CD14-positive monocyte (primary cell): Measurements from ENCODE around the gene PTPRE. TPM values are rescaled to one million over a fixed set of nuclear protein-coding genes. Genes with fewer than 3 reads are reported as not detected.

Experiments
- DNase-seq, 3 donors: peaks; one replicate each; pipeline ENCODE4 v3.0.0-alpha.2; 2011 to 2022
- H2AFZ ChIP-seq: 2 replicates; pipeline ENCODE4 v1.6.0; 2012; ENCODE audit warnings: mild to moderate bottlenecking, low read depth, low read length, inconsistent platforms; ENCODE audit not compliant: insufficient read depth, poor library complexity, severe bottlenecking
- H3K27ac ChIP-seq, 2 donors: 1 replicate in 1 of 2; 2 replicates in 1 of 2; pipeline ENCODE4 v1.5.1; 2012 to 2013; ENCODE audit warnings: low read length in 2 of 2, control low read depth in 1 of 2, inconsistent platforms in 1 of 2, low read depth in 1 of 2, mild to moderate bottlenecking in 1 of 2
- H3K27me3 ChIP-seq, 2 donors: one replicate each; pipeline versions ENCODE4 v1.6.0 to v1.6.1; 2011 to 2013; ENCODE audit warnings: low read length in 2 of 2; ENCODE audit not compliant: control insufficient read depth in 2 of 2, insufficient read depth in 2 of 2
- H3K36me3 ChIP-seq, 2 donors: replicated peaks in 1 of 2; 1 replicate in 1 of 2; 2 replicates in 1 of 2; pipeline versions ENCODE4 v1.5.1 to v1.6.1; 2012 to 2013; ENCODE audit warnings: low read length in 2 of 2, control low read depth in 1 of 2, inconsistent platforms in 1 of 2, mild to moderate bottlenecking in 1 of 2; ENCODE audit not compliant: insufficient read depth in 2 of 2, control insufficient read depth in 1 of 2
- H3K4me1 ChIP-seq, 2 donors: 1 replicate in 1 of 2; 2 replicates in 1 of 2; pipeline versions ENCODE4 v1.5.1 to v1.6.1; 2012 to 2013; ENCODE audit warnings: low read length in 2 of 2, control low read depth in 1 of 2, inconsistent platforms in 1 of 2, mild to moderate bottlenecking in 1 of 2, moderate library complexity in 1 of 2; ENCODE audit not compliant: insufficient read depth in 2 of 2, control insufficient read depth in 1 of 2
- H3K4me2 ChIP-seq: replicated peaks from 2 replicates; pipeline ENCODE3; 2012; ENCODE audit warnings: low read length, moderate library complexity, mild to moderate bottlenecking; ENCODE audit not compliant: poor library complexity, severe bottlenecking; ENCODE audit errors: extremely low read depth
- H3K4me3 ChIP-seq, 3 experiments: fragments of 200-600 bp in 1 of 3; sonication (generic) in 1 of 3; replicated peaks in 1 of 3; 1 replicate in 2 of 3; 2 replicates in 1 of 3; pipeline ENCODE4 v1.5.1; 2011 to 2013; ENCODE audit warnings: low read length in 3 of 3, mild to moderate bottlenecking in 3 of 3, control low read depth in 2 of 3, low read depth in 2 of 3, inconsistent platforms in 1 of 3, moderate library complexity in 1 of 3
- H3K79me2 ChIP-seq: 2 replicates; pipeline ENCODE4 v1.6.0; 2012; ENCODE audit warnings: mild to moderate bottlenecking, control low read depth, inconsistent platforms, low read length, moderate library complexity; ENCODE audit not compliant: insufficient read depth
- H3K9ac ChIP-seq: 2 replicates; pipeline ENCODE4 v1.6.0; 2017; ENCODE audit warnings: low read length, mild to moderate bottlenecking; ENCODE audit not compliant: insufficient read depth, poor library complexity, severe bottlenecking
- H3K9me3 ChIP-seq, 2 donors: replicated peaks in 1 of 2; 1 replicate in 1 of 2; 2 replicates in 1 of 2; pipeline versions ENCODE4 v1.5.1 to v1.6.1; 2012 to 2013; ENCODE audit warnings: low read length in 2 of 2, control low read depth in 1 of 2; ENCODE audit not compliant: control insufficient read depth in 1 of 2, insufficient read depth in 1 of 2
- H4K20me1 ChIP-seq: 2 replicates; pipeline ENCODE4 v1.6.0; 2012; ENCODE audit warnings: mild to moderate bottlenecking, low read length, control low read depth, moderate library complexity; ENCODE audit not compliant: insufficient read depth
- H3K27ac Mint-ChIP-seq, 7 donors: one replicate each; pipeline ENCODE4 v1.8.0; 2020; ENCODE audit warnings: mild to moderate bottlenecking in 7 of 7, mixed read lengths in 7 of 7, moderate library complexity in 6 of 7, inconsistent platforms in 2 of 7
- H3K27me3 Mint-ChIP-seq, 3 donors: one replicate each; pipeline ENCODE4 v1.8.0; 2021 to 2022; ENCODE audit warnings: low read depth in 3 of 3, mild to moderate bottlenecking in 3 of 3, mixed read lengths in 3 of 3, moderate library complexity in 3 of 3, inconsistent platforms in 1 of 3
- H3K36me3 Mint-ChIP-seq, 2 donors: one replicate each; pipeline ENCODE4 v1.8.0; 2020; ENCODE audit warnings: mixed read lengths in 2 of 2, inconsistent platforms in 1 of 2, mild to moderate bottlenecking in 1 of 2
- H3K4me1 Mint-ChIP-seq: one replicate; pipeline ENCODE4 v1.8.0; 2020; ENCODE audit warnings: mild to moderate bottlenecking, mixed read lengths
- H3K4me3 Mint-ChIP-seq, 2 donors: one replicate each; pipeline ENCODE4 v1.8.0; 2020; ENCODE audit warnings: mild to moderate bottlenecking in 2 of 2, mixed read lengths in 2 of 2, moderate library complexity in 1 of 2
- H3K9me3 Mint-ChIP-seq, 7 donors: one replicate each; pipeline ENCODE4 v1.8.0; 2020 to 2022; ENCODE audit warnings: mixed read lengths in 7 of 7, mild to moderate bottlenecking in 6 of 7, moderate library complexity in 6 of 7, inconsistent platforms in 2 of 7
- CTCF ChIP-seq: fragments of 200-600 bp; IDR thresholded peaks from one replicate; pipeline ENCODE4 v1.8.0; 2022; ENCODE audit warnings: antibody characterized with exemption, mild to moderate bottlenecking
- WGBS: methylation state at CpG from one replicate; pipeline ENCODE4 v1.1.5; 2013; ENCODE audit warnings: missing lambda C conversion rate; ENCODE audit not compliant: insufficient coverage; 5-methylcytosine and 5-hydroxymethylcytosine counted together
- intact Hi-C, 2 donors: fragments of 100-400 bp; cut with micrococcal nuclease; formaldehyde crosslinking; loops; one replicate each; pipeline versions ENCODE4 v1.15.0 to v1.15.1; 2023
- polyA plus RNA-seq, 3 donors: library from polyadenylated mRNA; depleted of rRNA in 1 of 3; unstranded in 2 of 3; stranded (reverse) in 1 of 3; fragments of 300-500 nt in 2 of 3; fragments of >200 nt in 1 of 3; fragmentation: Illumina TruSeq in 2 of 3; gene quantifications; 1 replicate in 2 of 3; 2 replicates in 1 of 3; pipeline ENCODE4 v1.2.3, GENCODE V29; 2012 to 2021

Gene PTPRE
- polyA plus RNA-seq, 3 donors = 95.2 to 271 (median 125) TPM

- peaks cover 92 to 100% of the 10 kb centered on the region in 2 donors for H3K36me3 Mint-ChIP-seq
- 91% methylated on average over 21 of the region's 21 CpGs for WGBS
- no peak for TF ChIP-seq CTCF
- intact Hi-C loops = loop anchor here in 1 of 2 donors (10.0 kb wide), 1 partner anchor 47 kb away; the partner anchor contains the start of gene MKI67
- Histone ChIP-seq H3K36me3 (peaks cover 97 to 100% of the 10 kb centered on the region in 2 donors), H3K4me3 (no peak overlapping the region), H3K4me2 (no peak overlapping the region), H3K9me3 (no peaks in the 10 kb centered on the region), H3K9ac (no peak overlapping the region), H2AFZ (no peak overlapping the region), H3K27ac (no peak overlapping the region), H3K79me2 (peaks cover 7% of the 10 kb centered on the region), H3K4me1 (no peaks in the 10 kb centered on the region), H3K27me3 (no peaks in the 10 kb centered on the region), H4K20me1 (peaks cover 100% of the 10 kb centered on the region)
- no peaks in the 10 kb centered on the region for H3K9me3 Mint-ChIP-seq
- peak overlapping the region in 3 of 7 donors; percentile 57 to 73 (median 69) for H3K27ac Mint-ChIP-seq
- DNase-seq = peak in 1 of 3 donors; percentile 8
- H3K4me1 Mint-ChIP-seq = no peaks in the 10 kb centered on the region
- H3K27me3 Mint-ChIP-seq = peaks cover 0 to 2% (median 0%) of the 10 kb centered on the region in 3 donors
- no peak overlapping the region for H3K4me3 Mint-ChIP-seq
These were observed 170.4 kb downstream of the PTPRE start for GRCh38 chr10:128077155-128077875.

- Mint-ChIP-seq H3K4me3 (no peak overlapping the region), H3K27ac (peak overlapping the region in 3 of 7 donors; percentile 15 to 77 (median 68)), H3K36me3 (peaks cover 91 to 98% of the 10 kb centered on the region in 2 donors), H3K4me1 (no peaks in the 10 kb centered on the region), H3K27me3 (peaks cover 0 to 2% (median 0%) of the 10 kb centered on the region in 3 donors), H3K9me3 (no peaks in the 10 kb centered on the region)
- Histone ChIP-seq H3K36me3 (peaks cover 97 to 100% of the 10 kb centered on the region in 2 donors), H4K20me1 (peaks cover 100% of the 10 kb centered on the region), H3K79me2 (peaks cover 3% of the 10 kb centered on the region), H2AFZ (no peak overlapping the region), H3K4me3 (no peak overlapping the region), H3K27ac (no peak overlapping the region), H3K9me3 (no peaks in the 10 kb centered on the region), H3K4me2 (no peak overlapping the region), H3K27me3 (no peaks in the 10 kb centered on the region), H3K4me1 (no peaks in the 10 kb centered on the region), H3K9ac (no peak overlapping the region)
- DNase-seq = peak in 1 of 3 donors; percentile 20
- TF ChIP-seq CTCF = peak; percentile 65
- intact Hi-C loops = loop anchor here in 1 of 2 donors (10.0 kb wide), 1 partner anchor 46 kb away; the partner anchor contains the start of gene MKI67
- 96% methylated on average over 13 of the region's 17 CpGs for WGBS
These were observed 171.4 kb downstream of the PTPRE start for GRCh38 chr10:128078136-128078969.
